ENCODE data around the gene PLVAP.

Gene PLVAP

DNA sequence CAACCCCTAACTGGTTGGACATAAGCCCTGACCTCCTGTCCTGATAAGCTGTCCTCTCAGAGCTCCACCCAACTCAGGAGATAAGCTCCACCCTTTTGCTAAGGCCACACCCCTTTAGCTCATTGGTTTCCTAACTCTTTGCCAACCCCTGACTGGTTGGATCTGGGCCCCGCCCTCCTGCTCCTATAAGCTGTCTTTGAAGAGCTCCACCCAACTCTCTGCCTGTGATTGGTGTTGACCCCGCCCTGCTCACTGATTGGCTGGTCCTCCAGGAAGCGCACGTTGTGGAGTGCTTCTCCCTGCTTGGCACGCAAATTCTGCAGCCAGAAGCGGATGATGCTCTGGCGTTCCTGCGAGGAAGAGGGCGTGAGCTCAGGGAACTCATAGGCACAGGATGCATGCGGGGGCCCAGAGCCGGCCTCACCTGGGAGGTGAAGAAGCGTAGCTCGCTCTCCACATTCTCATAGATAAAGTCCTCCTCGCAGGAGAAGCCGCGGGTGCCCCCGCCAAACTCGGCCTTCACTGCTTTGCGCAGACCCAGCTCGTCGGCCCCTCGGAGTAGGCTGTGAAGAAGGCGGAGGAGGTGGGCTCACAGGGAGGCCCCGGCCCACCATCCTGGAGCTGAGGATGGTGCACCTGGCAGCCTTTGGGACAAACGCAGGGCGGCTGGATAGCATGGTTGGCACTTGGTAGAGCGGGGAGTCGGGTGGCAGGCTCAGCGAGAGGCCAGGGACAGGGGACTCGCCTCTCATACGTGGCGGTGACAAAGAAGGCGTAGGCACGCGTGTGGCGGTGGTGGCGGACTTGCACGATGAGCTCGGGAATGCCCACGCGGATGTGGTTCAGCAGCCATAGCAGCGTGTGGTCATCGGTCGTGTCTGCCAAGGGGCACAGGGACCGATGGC, 44.2 kb downstream of the PLVAP start:
- DNase-seq = no peak

DNA sequence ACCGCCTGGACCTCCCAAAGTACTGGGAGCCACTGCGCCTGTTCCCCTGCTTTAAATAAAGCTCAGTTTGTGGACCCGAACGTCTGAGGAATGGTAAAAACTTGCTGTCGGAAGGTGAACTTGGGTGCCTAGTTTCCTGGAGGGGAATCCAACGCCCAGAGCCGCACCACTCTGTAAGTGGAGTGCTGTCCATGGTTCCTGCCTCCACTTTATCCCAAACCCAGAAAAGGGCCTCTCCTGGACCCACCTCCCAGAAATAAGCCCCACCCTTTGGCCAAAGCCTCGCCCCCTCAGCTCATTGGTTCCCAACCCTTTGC, 44.8 kb downstream of the PLVAP start:
- DNase-seq = no peak

DNA sequence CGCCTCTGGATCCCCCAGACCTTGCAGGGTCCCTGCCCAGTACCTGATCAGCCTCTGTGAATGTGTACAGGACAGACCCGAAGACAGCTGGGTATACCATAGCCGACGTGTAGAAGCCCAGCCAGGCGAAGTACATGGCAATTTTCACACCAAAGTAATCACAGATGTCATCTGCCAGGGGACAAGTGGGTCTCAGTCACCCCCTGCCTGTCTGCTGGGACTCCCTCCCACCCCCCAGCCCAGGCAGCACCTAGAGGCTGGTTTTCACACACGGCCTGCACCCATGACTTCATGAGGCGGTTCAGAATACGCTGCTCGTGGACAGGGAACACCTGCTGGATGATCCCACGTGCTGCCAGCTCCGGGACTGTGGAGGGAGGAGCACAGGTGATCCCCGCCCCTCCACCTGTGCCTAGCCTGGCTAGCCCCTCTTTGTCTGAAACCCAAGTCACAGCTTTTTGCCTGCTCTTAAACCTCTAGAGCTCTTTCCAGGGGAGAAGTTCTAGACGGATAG, 46.0 kb downstream of the PLVAP start:
- DNase-seq = no peak

DNA sequence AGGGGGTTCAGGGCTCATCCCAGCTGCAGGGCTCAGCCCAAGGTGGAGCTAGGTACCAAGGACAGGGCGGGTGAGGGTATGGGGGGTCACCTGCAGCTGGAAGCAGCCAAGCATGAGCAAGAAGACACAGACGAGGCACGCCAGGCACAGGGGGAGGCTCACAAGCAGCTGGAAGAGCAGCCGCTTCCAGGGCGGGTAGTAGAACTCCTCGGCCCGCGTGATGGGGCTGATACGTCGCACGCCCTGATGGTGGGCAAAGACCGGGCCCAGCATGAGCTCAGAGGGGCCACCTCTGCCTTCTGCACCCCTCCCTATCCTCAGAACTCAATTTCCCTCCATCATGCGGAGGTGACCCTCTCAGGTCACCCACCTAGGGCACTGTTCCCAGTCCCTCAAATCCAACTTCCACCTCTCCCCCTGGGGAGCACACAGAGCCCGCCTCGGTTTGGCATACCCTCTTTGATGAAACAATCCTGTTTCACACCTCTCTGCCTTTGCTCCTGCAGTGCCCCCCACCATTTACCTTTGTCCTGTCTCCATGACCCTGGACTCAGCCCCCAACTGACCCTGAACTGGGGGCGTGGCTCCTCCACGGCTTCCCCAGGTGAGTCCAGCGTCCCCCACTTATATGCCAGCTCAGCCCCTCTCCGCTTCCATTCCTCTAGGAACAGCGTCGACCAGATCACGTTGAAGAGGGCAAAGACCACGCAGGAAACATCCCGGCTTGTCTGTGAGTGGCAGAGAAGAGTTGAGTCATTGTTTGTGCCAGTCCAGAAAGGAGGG, 46.7 kb downstream of the PLVAP start:
- no peak for DNase-seq

DNA sequence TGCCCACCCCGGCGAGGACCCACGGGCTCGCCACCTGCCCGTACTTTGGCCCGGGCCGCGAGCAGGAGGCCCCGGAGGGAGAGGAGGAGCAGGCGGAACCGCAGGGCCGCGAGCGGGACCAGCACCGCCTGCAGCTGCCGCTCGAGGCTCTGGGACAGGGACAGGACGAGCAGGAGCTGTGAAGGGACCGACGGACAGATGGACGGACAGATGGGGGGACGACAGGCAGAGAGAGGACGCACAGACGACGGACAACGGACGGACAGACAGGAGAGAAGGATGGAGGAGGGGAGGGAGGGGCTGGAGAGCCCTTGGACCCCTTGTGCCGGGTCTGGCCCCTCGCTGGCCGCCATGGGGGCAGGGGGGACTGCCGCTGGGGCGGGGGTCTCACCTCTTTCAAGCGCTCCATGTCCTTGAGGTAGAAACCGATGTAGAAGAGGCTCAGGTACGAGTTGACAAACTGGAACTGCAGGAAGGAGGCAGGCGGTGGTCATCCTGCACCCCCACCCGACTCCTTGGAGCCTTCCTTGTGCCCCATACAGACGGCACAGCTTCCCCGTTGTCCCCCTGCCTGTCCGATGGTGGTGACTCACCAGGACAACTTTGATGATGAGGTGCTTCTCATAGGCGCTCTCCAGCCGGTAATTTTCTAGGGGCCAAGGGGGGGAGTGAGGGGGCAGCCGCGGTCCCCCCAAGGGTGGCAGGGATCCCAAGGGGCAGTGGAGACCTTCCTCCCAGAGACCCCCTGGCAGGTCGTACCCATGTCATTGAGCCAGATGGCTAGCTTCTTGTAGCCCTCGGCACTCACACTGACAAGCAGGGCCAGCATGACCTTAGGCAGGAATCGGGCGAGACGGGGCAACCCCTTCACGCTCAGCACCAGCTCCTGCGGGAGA, 47.5 kb downstream of the PLVAP start:
- no peak for DNase-seq

DNA sequence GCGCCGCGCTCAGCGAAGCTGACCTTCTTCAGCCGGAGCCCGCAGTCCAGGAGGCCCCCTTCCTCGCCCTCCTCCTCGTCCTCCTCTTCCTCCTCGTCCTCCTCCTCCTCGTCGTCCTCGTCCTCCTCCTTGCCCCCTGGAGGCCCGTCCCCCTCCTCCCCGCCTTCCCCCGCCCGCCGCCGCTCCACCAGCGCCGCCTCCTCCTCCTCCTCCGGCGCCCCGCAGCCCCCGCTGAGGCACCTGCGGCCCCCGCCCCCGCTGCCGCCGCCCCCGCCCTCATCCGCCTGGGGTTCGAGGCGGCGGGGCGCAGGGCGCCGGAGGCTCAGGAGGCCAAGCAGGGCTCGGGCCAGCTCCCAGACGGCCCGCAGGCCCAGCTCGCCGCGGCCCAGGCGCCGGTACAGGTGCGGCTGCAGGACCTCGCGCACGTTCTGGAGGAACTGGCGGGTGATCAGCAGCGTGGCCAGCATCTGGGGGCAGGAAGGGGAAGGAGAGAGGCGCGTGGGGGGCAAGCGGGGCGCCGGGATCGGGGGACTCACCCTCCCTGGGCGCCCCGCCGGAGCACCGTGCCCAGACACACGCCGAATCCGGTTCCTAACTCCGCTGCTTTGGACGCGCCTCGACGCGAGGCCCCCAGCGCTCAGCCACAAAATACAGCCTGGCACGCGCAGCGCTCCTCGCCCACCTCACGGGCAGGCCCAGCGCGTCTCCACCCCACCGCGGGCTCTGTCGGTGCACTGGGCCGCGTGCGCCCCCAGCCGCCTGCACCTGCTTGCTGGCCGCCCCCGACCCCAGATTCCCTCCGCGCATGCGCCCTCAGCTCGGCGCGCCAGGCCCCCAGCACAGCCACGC, 48.4 kb downstream of the PLVAP start:
- no peak for DNase-seq

DNA sequence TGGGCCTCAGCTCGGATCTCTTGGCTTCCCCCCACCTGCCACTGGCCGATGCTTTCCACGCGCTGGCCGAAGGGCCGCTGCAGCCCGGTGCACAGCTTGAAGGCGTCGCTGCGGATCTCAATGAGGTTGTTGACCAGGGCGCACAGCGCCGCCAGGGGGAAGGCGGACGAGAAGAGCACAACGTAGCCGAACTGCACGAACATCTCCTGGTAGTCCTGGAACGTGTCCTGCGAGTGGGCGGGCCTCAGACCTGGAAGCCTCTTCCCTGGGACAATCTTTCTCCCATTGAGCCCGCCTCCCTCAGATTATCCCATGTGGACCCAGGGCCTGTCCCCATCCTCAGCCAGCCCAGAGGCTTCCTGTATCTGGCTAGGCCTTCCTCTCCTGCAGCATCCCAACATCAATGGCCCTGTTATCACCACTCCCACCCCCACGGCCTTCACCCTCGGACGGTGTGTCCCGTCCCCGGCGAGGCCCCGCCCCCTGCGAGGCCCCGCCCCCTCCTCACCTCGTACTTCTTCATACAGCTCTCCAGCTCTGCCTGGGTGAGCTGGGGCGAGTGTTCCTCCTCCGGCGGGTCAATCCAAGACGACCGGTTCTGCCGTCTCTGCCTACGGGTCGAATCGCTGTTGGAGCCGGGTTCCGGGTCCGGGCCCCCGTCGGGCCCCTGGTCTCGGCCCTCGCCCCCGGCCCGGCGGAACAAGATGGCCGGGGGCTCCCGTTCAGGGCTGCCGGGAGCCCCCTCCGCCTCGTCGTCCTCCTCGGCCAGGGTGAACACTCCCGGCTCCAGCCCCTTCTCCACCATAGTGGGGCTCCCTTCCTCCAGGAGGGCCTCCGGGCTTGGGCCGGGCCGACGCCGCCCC, 49.3 kb downstream of the PLVAP start:
- no peak for DNase-seq

DNA sequence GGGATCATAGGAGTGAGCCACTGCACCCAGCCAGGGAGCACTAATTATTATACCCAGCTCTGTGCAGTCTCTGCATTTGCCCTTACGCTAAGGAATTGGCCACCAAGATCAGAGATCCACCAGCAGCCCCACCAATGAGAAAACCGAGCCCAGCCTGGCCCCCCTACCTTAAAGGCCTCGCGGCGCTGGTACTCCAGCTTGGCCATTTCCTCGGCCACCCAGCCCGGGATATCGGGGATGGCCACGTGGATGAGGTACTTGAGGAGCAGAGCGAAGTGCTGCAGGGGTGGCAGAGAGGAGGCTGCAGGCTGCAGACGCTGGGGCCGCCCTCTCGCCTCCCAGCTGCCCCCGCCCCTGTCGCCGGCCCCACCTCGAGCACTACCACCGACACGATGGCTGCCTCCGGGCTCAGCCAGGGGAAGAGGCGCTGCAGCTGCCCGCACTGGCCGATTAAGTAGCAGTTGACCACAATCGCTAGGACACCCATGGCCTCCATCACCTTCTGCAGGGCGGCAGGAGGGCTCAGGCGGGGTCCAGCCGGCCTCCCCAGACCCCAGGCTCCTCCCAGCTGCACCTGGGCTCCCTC, 50.0 kb downstream of the PLVAP start:
- no peak for DNase-seq

DNA sequence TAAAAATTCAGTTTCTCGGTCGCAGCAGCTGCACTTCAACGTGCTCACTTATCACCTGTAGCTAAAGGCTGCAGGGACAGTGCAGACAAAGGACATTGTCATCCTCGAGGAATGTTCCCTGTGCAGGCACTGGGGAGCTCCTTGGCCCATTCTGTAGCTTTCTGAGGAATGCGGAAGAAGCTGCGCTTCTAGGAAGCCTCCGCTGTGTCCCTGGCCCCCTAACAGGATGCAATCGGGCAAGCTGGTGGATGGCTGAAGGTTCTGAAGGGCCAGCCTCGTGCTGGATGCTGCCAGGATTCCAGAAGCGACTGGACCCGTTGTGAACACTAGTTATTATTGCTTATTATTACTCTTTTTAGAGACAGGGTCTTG, 50.6 kb downstream of the PLVAP start:
- no peak for DNase-seq

DNA sequence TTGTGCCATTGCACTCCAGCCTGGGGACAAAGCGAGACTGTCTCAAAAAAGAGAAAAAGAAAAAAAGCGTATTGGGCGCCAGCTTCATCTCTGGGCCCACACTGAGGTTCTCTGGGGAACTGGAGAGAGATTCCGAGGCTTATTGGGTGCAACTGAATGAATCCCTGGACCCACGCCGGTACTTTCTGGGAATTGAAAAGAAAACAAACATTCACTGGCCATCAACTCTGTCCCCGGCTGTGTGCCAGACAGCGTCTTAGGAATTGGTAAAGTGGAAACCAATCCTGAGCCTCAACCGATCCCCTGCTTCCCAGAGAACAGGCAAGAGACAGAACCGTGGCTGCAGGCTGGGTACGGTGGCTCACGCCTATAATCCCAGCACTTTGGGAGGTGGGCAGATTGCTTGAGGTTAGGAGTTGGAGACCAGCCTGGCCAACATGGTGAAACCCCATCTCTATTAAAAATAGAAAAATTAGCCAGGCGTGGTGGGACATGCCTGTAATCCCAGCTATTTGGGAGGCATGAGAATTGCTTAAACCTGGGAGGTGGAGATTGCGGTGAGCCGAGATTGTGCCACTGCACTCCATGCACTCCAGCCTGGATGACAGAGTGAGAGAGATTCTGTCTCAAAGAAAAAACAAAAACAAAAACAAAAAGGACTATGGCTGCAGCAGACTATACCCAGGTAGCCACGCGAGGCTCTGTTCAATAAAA, 51.1 kb downstream of the PLVAP start:
- DNase-seq = no peak

DNA sequence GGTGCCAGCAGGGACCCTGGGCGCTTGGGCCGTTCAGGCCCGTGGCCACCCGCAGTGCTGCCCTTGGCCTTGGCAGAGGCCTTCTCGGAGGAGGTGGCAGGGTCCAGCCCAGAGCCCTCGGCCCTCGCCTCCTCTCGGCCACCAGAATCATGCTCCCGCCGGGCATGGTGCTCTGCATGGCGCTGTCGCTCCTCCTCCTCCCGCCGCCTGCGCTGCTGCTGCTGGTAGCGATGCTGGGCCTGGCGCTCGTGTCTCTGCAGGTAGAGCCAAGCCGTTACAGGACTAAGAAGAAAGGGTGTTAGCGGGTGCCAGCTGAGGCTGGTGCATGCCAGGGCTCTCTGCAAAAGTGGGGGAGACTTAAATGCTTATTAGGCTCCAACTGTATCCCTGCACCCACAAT, 52.0 kb downstream of the PLVAP start:
- DNase-seq = no peak

DNA sequence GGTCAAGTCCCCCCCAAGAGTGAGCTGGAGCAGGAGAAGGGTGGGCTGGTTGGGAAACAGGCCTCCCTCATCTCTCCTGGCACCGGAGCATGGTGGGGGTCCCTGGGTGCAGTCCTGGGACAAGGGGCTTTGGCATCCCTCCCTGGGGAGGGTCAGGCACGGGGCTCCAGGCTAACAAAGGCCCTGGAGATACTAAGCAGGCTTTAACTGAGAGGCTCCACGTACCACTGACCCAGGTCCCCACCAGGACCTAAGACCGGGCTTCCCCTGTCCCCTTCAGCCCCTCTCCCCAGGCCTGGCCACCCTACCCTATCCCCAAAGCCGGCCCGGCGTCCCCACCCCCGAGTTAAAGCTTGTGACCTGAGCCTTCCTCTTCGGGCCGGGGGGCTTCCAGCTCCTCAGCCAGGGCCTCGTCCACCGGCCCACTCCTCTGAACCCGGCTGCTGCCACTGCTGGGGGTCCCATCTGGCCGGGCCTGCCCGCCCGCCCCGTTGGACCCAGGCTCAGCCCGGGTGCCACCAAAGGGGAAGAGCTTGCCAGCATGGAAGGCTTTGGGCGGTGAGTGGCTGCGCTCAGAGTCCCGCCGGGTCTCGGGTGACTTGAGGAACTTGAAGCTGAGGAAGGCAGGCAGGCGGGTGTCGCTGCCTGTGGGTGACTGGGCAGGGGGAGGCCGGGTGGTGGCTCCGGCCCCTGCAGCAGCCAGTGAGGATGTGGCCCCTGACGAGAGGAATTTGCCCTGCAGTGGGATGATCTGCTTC, 52.6 kb downstream of the PLVAP start:
- no peak for DNase-seq

DNA sequence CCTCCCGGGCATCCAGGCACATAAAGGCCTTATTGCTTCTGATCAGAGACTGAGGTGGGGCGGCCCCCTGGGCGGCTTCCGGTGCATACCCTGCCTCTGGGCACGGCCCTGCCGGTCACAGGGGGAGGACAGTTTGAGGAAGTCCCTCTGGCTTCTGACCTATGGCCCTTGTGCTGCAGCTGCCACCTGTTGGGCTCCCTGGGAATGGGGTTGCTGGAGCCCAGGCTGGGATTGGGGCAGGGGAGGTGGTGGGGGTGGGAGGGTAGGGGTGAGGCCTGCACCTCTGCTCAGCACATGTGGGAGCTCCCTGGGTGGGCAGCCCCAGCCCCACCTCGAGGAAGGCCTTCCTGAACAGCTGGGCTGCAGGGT, 53.2 kb downstream of the PLVAP start:
- DNase-seq = no peak

DNA sequence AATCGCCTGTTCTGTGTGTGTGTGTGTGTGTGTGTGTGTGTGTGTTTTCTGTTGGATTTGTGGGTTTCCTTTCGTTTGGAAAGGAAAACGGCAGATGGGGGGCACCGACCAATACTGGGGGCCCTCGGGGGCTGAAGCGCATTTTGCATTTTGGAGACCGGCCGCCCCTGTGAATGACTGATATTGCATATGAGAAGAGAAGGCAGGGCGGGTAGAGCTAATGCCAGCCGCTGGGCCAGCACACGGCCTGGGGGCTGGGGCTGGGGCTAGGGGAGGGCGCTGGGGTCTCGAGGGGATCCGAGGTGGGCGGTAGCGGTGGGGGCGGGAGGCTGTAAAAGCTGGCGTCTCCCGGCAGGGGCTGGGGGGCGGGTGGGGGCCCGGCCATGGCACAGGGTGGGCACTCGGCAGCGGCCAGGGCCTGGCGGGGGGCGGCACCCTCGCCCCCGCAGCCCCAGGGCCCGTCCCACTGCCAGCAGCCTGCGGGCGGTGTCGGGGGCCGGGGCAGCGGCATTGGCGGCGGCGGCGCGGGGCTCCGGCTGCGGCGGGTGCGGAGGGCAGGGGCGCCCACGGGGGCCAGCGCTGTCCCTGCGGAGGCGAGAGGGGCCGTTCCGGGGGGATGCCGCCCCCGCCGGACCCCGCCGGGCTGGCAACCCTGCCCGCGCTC, 53.7 kb downstream of the PLVAP start:
- no peak for DNase-seq

DNA sequence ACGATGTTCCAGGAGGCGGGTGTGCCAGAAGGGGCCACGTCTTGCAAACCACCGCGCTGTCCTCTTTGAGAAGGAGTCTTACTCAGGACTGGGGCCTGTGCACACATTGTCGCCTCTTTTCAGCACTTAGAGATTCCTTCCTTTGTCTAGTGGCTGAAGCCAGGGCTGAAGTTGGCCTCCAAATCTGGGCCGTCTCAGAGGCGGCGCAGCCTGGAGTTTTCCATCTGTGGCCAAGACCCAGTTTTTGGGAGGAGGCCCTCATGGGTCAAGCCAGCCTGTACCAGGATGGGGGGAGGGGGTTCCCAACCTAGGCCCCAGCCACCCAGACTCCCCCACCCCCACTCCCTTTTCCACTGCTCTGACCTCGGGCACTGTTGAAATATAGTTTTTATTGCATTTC, 54.3 kb downstream of the PLVAP start:
- no peak for DNase-seq

DNA sequence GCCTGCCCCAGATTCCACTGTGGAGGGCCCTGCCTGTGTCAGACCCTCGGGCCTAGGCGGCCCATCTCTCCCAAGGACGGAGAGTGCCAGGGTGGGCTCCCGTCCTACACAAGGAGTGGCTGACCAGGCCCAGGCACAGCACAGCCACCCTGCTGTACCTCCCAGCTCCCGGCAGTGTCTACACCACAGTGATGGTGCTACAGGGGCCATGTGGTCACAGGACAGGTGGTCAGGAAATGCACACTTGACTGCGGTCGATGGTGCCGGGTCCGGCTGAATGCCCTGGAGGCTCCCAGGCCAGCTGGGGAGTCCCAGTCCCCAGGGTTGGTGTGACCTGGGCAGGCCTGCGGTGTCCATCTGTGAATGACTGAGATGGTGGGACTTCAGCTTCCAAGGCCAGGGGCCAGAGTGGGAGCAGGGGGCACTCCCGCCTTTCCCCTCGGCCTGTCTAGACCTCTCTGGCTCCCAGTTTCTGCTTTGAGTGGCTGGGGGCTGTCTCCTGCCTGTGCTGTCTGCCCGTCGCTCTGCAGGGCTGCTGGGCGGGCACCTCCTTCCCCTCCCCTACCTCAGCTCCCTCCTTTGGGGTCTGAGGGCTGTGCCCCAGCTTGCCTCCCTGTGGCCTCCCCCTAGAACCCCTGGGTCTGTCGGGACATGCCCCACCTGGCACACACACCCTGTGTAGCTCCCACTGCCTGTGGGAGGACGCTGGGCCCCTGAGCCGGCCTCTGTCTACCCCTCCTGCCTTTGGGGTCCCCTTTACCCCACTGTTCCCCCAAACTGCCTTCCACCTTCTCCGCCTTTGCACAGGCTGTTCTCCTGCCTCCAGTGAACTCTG, 55.3 kb downstream of the PLVAP start:
- no peak for DNase-seq

DNA sequence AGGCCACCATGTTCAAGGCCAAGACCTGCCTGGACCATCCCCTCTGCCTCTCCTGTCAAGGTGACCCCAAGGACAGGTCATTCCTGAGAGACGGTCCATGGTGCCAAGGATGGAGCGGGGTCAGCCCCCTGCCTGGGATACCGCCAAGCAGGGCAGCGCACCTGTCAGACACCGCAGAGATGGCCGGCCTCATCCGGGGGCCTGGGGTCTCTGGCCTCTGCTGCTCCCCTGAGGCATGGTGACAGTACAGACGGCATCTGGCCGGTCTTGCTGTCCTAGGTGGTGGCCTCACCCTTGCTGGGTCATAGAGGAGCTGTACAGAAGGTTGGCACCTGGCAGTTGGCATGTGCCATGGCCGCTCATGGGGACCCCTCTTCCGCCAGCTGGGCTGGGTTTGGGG, 56.7 kb downstream of the PLVAP start:
- DNase-seq = no peak

Data from NCI-H1417 treated with DMSO at 0.1 percent for 48 hours (cell line).